ENCODE data around the gene SLAMF1.

SLAMF1 gene

GRCh38 chr1:160664573-160665051 is 17.8 kb upstream of the SLAMF1 start:
- peak; percentile 58 for DNase-seq

- DNase-seq = no peak
Observed at GRCh38 chr1:160662910-160663309, 16.1 kb upstream of the SLAMF1 start.

GRCh38 chr1:160659566-160659965 is 12.7 kb upstream of the SLAMF1 start:
- no peak for DNase-seq

GRCh38 chr1:160658814-160659193 is 12.0 kb upstream of the SLAMF1 start:
- DNase-seq = no peak

- DNase-seq = no peak
Observed at GRCh38 chr1:160658162-160658813, 11.4 kb upstream of the SLAMF1 start.

- no peak for DNase-seq
Observed at GRCh38 chr1:160657250-160657781, 10.5 kb upstream of the SLAMF1 start.

- DNase-seq = no peak
Observed at GRCh38 chr1:160656737-160657136, 9.9 kb upstream of the SLAMF1 start.

- DNase-seq = no peak
Observed at GRCh38 chr1:160653620-160654016, 6.8 kb upstream of the SLAMF1 start.

GRCh38 chr1:160652924-160653619 is 6.2 kb upstream of the SLAMF1 start:
- DNase-seq = no peak

GRCh38 chr1:160652065-160652641 is 5.3 kb upstream of the SLAMF1 start:
- DNase-seq = peak; percentile 30

- no peak for DNase-seq
Observed at GRCh38 chr1:160651433-160652064, 4.7 kb upstream of the SLAMF1 start.

GRCh38 chr1:160647329-160647720 is 481 bp upstream of the SLAMF1 start:
- DNase-seq = no peak

- no peak for DNase-seq
Observed at GRCh38 chr1:160646180-160646579, 664 bp downstream of the SLAMF1 start.

- DNase-seq = no peak
Observed at GRCh38 chr1:160645386-160646130, 1.3 kb downstream of the SLAMF1 start.

GRCh38 chr1:160644399-160644798 is 2.4 kb downstream of the SLAMF1 start:
- DNase-seq = no peak

- no peak for DNase-seq
Observed at GRCh38 chr1:160643138-160643537, 3.7 kb downstream of the SLAMF1 start.

- DNase-seq = no peak
Observed at GRCh38 chr1:160642281-160642644, 4.6 kb downstream of the SLAMF1 start.

- DNase-seq = peak; percentile 37
Observed at GRCh38 chr1:160641323-160642280, 5.2 kb downstream of the SLAMF1 start.

- no peak for DNase-seq
Observed at GRCh38 chr1:160640359-160641123, 6.3 kb downstream of the SLAMF1 start.

GRCh38 chr1:160639652-160640051 is 7.2 kb downstream of the SLAMF1 start:
- DNase-seq = peak; percentile 31

GRCh38 chr1:160638926-160639325 is 7.9 kb downstream of the SLAMF1 start:
- DNase-seq = no peak
